GM18505 (cell line): Measurements from ENCODE around the gene UBE3C.
A peak's percentile ranks its signal among the peaks of the same experiment; 100 is the strongest.

Experiments
- ATAC-seq: cut with Tn5 transposase; IDR thresholded peaks from one replicate; pipeline ENCODE4 v1.9.1; 2021; ENCODE audit not compliant: unreplicated experiment
- POLR2A ChIP-seq: IDR thresholded peaks from 4 replicates; pipeline ENCODE4 v1.6.1; 2011; ENCODE audit warnings: borderline replicate concordance; ENCODE audit not compliant: insufficient read depth, insufficient read length; ENCODE audit errors: extremely low read depth

UBE3C gene

GRCh38 chr7:157299317-157299612, 160.5 kb downstream of the UBE3C start:
- no peak for TF ChIP-seq POLR2A
- ATAC-seq: no peak

- no peak for ATAC-seq
- TF ChIP-seq POLR2A: no peak
Observed at GRCh38 chr7:157299613-157300368, 161.1 kb downstream of the UBE3C start.

GRCh38 chr7:157300369-157300825, 161.7 kb downstream of the UBE3C start:
- no peak for ATAC-seq
- no peak for TF ChIP-seq POLR2A

- TF ChIP-seq POLR2A: no peak
- no peak for ATAC-seq
Observed at GRCh38 chr7:157301610-157302120, 162.9 kb downstream of the UBE3C start.

- TF ChIP-seq POLR2A: no peak
- no peak for ATAC-seq
Observed at GRCh38 chr7:157306846-157307838, 168.4 kb downstream of the UBE3C start.

GRCh38 chr7:157309988-157310668, 171.4 kb downstream of the UBE3C start:
- ATAC-seq: no peak
- TF ChIP-seq POLR2A: no peak

- TF ChIP-seq POLR2A: no peak
- ATAC-seq: no peak
Observed at GRCh38 chr7:157310676-157311185, 172.0 kb downstream of the UBE3C start.

GRCh38 chr7:157312941-157313340, 174.2 kb downstream of the UBE3C start:
- ATAC-seq: no peak
- TF ChIP-seq POLR2A: no peak

GRCh38 chr7:157313645-157314044, 174.9 kb downstream of the UBE3C start:
- no peak for ATAC-seq
- no peak for TF ChIP-seq POLR2A

- no peak for TF ChIP-seq POLR2A
- ATAC-seq: peak; percentile 72
Observed at GRCh38 chr7:157318015-157318706, 179.4 kb downstream of the UBE3C start.
